ENCODE results near the gene FLT3.

- TF ChIP-seq CTCF (IDR thresholded peaks at IDR 0.05) (no peak), POLR2A (IDR thresholded peaks at IDR 0.05) (no peak)
Measured at GRCh38 chr13:28022848-28023518, 77.4 kb downstream of the FLT3 start.
